ENCODE results near the gene NRXN3.

- TF ChIP-seq CTCF (IDR thresholded peaks at IDR 0.05) (no peak), POLR2A (IDR thresholded peaks at IDR 0.05) (no peak)
Measured at GRCh38 chr14:79578470-79578869, 1408.3 kb downstream of the NRXN3 start.

Data from heart left ventricle (tissue), 13 donors.